GM12891 (cell line): Measurements from ENCODE around the gene MYL7.

Source experiments
- POLR2A ChIP-seq: IDR thresholded peaks from 2 replicates; pipeline ENCODE4 v1.6.1; 2011; ENCODE audit warnings: low read depth, low read length, control low read depth
- SPI1 ChIP-seq: IDR thresholded peaks from 2 replicates; pipeline ENCODE4 v1.6.1; 2011; ENCODE audit warnings: low read depth, low read length, control low read depth
- TAF1 ChIP-seq: IDR thresholded peaks from 2 replicates; pipeline ENCODE4 v1.6.1; 2011; ENCODE audit warnings: low read depth, low read length, control low read depth

GRCh38 chr7:44185729-44186128, 44.6 kb upstream of the MYL7 start:
- TF ChIP-seq TAF1: no peak
- TF ChIP-seq POLR2A: no peak
- TF ChIP-seq SPI1: no peak
